Measurements from ENCODE around the gene DEFB116. TPM values are rescaled to one million over a fixed set of nuclear protein-coding genes. Genes with fewer than 3 reads are reported as not detected.
"Not testable (repeated sequence)": the region's sequence is repeated elsewhere in the genome, so short reads cannot be mapped to it uniquely, and the experiment has no call there.

The DEFB116 gene
- polyA plus RNA-seq (2013, experiment 1 of 2; ENCODE audit: insufficient read length): not detected
- polyA plus RNA-seq (2013, experiment 2 of 2; ENCODE audit: insufficient read length): not detected

GRCh38 chr20:31308535-31309162, at the start of gene DEFB116:
TSS of gene DEFB116 (minus strand) at chr20:31308585. CDS start at chr20:31308585, 0 bp downstream.
- DNase-seq: no peak

GRCh38 chr20:31355981-31356380, 47.6 kb upstream of the DEFB116 start:
- DNase-seq: no peak

GRCh38 chr20:31341470-31341869, 33.1 kb upstream of the DEFB116 start:
- DNase-seq: no peak

- DNase-seq: no peak
Measured at GRCh38 chr20:31330893-31331292, 22.5 kb upstream of the DEFB116 start.

- no peak for DNase-seq
Measured at GRCh38 chr20:31322504-31322903, 14.1 kb upstream of the DEFB116 start.

- DNase-seq: not testable (repeated sequence)
Measured at GRCh38 chr20:31284964-31285363, 23.4 kb downstream of the DEFB116 start.

GRCh38 chr20:31278178-31278577, 30.2 kb downstream of the DEFB116 start:
- no peak for DNase-seq

- no peak for DNase-seq
Measured at GRCh38 chr20:31274441-31274840, 33.9 kb downstream of the DEFB116 start.

GRCh38 chr20:31260326-31260932, 48.0 kb downstream of the DEFB116 start:
- no peak for DNase-seq

GRCh38 chr20:31257364-31257763, 51.0 kb downstream of the DEFB116 start, which contains the start of gene DEFB115:
TSS of gene DEFB115 (plus strand) at chr20:31257664. CDS start at chr20:31257664, 0 bp downstream.
- DNase-seq: no peak

- no peak for DNase-seq
Measured at GRCh38 chr20:31256959-31257358, 51.4 kb downstream of the DEFB116 start.
